ENCODE data around the gene LPP. TPM values are rescaled to one million over a fixed set of nuclear protein-coding genes. Genes with fewer than 3 reads are reported as not detected.
"Not testable (repeated sequence)": the region's sequence is repeated elsewhere in the genome, so short reads cannot be mapped to it uniquely, and the experiment has no call there.

The LPP gene
- total RNA-seq, 2 donors from 2014 or later, result 170 to 246 TPM

DNA sequence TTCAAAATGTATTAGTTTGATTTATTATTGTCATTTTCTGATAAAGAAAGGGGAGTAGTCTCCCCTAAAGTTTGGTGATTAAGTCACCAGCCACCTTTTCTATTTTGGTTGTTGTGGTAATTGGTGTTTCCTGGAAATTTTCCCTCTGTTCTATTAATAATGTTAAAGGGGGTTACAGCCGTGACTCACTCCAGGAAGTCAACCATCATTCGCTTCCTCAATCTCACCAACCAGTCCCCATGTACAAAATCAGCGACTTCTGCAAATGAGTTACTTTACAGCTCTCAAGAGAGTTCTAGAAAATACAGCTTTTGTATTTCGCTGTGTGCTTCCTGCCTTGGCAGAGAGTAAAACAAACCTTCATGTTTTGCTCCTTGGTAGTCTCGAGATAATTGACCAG, 285.1 kb downstream of the LPP start:
- DNase-seq, result no peak
- Histone ChIP-seq H3K9me3 (no peaks in the 10 kb centered on the region), H3K36me3 (no peaks in the 10 kb centered on the region), H3K4me3 (no peak overlapping the region), H3K27me3 (no peaks in the 10 kb centered on the region), H3K4me1 (no peaks in the 10 kb centered on the region), H3K27ac (peak overlapping the region; percentile 37), H3K9ac (ENCODE audit: low read depth in 2 of 2, low read length in 2 of 2) (no peak overlapping the region)
- TF ChIP-seq, protein P1, sequence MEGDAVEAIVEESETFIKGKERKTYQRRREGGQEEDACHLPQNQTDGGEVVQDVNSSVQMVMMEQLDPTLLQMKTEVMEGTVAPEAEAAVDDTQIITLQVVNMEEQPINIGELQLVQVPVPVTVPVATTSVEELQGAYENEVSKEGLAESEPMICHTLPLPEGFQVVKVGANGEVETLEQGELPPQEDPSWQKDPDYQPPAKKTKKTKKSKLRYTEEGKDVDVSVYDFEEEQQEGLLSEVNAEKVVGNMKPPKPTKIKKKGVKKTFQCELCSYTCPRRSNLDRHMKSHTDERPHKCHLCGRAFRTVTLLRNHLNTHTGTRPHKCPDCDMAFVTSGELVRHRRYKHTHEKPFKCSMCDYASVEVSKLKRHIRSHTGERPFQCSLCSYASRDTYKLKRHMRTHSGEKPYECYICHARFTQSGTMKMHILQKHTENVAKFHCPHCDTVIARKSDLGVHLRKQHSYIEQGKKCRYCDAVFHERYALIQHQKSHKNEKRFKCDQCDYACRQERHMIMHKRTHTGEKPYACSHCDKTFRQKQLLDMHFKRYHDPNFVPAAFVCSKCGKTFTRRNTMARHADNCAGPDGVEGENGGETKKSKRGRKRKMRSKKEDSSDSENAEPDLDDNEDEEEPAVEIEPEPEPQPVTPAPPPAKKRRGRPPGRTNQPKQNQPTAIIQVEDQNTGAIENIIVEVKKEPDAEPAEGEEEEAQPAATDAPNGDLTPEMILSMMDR (IDR thresholded peaks at IDR 0.05), result no peak
- intact Hi-C loops (cut with DNase I), result loop anchor here (10.0 kb wide), 1 partner anchor 694 kb away; the partner anchor contains the start of gene BCL6

DNA sequence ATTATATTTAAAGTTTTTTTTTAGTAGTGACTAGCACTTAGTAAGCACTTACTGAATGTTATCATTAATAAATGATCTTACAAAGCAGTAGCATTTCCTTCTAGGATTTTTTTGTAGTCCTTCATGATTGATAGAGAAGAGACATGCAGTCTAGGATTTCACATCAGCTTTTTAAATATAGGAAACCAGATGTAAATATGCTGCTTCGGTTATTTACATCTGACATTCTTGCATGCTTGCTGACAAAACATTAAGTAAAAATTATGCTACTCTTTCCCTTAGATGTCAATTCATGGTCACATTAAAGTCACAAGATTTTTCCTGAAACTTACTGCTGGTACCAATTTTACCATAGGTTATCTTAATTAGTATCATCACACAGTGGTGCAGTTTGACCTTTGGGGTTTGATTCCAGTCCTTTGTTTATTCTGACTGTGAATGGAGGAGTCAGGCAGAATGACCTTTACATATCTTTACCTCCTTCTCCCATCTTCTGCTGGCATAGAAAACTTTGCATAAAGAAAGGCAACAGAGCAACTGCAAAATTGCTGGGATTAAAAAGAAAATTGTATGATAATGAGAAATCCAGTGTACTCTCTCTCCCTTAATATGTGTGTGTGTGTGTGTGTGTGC, 286.5 kb downstream of the LPP start:
- H3K9me3 ChIP-seq, result no peaks in the 10 kb centered on the region
- peak overlapping the region; percentile 37 for H3K27ac ChIP-seq
- no peaks in the 10 kb centered on the region for H3K4me1 ChIP-seq
- H3K36me3 ChIP-seq, result no peaks in the 10 kb centered on the region
- no peak for DNase-seq
- no peak overlapping the region for H3K9ac ChIP-seq (ENCODE audit: low read depth in 2 of 2, low read length in 2 of 2)
- intact Hi-C loops (cut with DNase I), result no loop called here
- TF ChIP-seq, protein P1 (IDR thresholded peaks at IDR 0.05), result no peak
- H3K4me3 ChIP-seq, result no peak overlapping the region
- no peaks in the 10 kb centered on the region for H3K27me3 ChIP-seq

DNA sequence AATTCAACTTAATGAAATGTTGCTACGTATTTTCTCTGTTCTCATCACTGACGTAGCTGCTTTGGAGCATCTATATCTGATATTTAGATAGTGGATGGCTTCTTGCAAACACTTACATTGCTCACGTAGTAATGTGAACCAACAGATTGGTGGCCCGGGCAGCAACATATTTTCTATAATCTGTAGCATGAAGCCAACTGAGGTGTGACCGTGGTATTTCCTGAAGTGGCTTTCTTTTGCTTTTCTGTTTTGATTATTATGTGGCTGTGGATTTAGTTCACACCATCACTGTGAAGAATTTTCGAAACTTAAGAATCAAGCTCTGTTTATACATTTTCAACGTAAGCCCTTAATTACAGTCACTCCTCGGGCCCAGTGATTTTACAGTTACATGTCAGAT, 288.5 kb downstream of the LPP start:
- no peak overlapping the region for H3K9ac ChIP-seq (ENCODE audit: low read depth in 2 of 2, low read length in 2 of 2)
- no peak overlapping the region for H3K27ac ChIP-seq
- no peaks in the 10 kb centered on the region for H3K27me3 ChIP-seq
- H3K4me3 ChIP-seq, result no peak overlapping the region
- H3K4me1 ChIP-seq, result no peaks in the 10 kb centered on the region
- no peak for DNase-seq
- no peaks in the 10 kb centered on the region for H3K9me3 ChIP-seq
- TF ChIP-seq, protein P1 (IDR thresholded peaks at IDR 0.05), result no peak
- H3K36me3 ChIP-seq, result no peaks in the 10 kb centered on the region
- intact Hi-C loops (cut with DNase I), result no loop called here

DNA sequence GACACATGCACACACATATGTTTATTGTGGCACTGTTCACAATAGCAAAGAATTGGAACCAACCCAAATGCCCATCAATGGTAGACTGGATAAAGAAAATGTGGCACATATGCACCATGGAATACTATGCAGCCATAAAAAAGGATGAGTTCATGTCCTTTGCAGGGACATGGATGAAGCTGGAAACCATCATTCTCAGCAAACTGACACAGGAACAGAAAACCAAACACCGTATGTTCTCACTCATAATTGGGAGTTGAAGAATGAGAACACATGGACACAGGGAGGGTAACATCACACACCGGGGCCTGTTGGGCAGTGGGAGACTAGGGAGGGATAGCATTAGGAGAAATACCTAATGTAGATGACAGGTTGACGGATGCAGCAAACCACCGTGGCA, 291.2 kb downstream of the LPP start:
- H3K36me3 ChIP-seq; H3K27ac ChIP-seq; intact Hi-C loops (cut with DNase I); H3K4me1 ChIP-seq; H3K27me3 ChIP-seq; DNase-seq; H3K9me3 ChIP-seq; H3K9ac ChIP-seq (ENCODE audit: low read depth in 2 of 2, low read length in 2 of 2); H3K4me3 ChIP-seq: not testable (repeated sequence)

DNA sequence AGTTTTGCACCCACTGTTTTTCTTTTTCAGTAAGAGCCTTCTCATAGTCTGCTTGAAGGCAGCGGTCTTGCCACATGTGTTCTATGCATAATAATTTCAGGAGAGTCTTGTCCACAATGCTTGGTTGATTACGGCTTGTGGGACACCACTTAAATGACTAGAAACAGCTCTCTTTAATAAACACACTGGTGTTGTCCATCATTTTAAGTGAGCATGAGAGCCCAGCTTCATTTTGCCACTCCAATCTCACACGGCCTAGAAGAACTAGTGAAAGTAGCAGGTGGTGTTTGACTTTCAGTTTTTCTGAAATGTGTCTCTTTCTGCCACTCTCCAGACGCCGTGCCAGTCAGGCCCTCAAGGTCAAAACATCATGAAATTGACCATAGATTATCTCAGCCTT, 292.1 kb downstream of the LPP start:
- TF ChIP-seq, protein P1 (IDR thresholded peaks at IDR 0.05), result no peak
- H3K9me3 ChIP-seq, result no peaks in the 10 kb centered on the region
- DNase-seq, result no peak
- no peaks in the 10 kb centered on the region for H3K4me1 ChIP-seq
- H3K4me3 ChIP-seq, result no peak overlapping the region
- no peak overlapping the region for H3K27ac ChIP-seq
- intact Hi-C loops (cut with DNase I), result no loop called here
- no peak overlapping the region for H3K9ac ChIP-seq (ENCODE audit: low read depth in 2 of 2, low read length in 2 of 2)
- H3K27me3 ChIP-seq, result no peaks in the 10 kb centered on the region
- no peaks in the 10 kb centered on the region for H3K36me3 ChIP-seq

DNA sequence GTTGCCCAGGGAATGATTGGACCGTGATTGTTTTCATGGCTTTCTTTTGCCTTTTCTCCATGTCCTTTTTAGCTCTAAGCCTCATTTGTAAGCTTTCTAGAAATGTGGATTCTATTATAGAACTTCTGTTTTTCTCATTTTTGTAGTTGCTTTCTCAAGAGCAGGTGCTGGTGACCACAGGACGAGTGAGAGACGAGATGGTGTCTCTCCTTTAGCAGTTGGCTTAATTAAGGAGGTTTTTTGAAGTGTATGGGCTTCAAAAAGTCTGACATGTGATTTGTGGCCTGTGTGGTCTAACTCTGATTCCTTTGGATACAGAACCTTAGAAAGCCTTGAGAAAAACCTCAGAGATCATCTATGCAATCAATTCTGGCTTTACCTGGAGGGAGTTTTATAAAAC, 292.8 kb downstream of the LPP start:
- no peaks in the 10 kb centered on the region for H3K36me3 ChIP-seq
- H3K27me3 ChIP-seq, result no peaks in the 10 kb centered on the region
- H3K9me3 ChIP-seq, result no peaks in the 10 kb centered on the region
- no peak overlapping the region for H3K4me3 ChIP-seq
- no peak for DNase-seq
- TF ChIP-seq, protein P1 (IDR thresholded peaks at IDR 0.05), result no peak
- no peak overlapping the region for H3K9ac ChIP-seq (ENCODE audit: low read depth in 2 of 2, low read length in 2 of 2)
- no peak overlapping the region for H3K27ac ChIP-seq
- no peaks in the 10 kb centered on the region for H3K4me1 ChIP-seq
- intact Hi-C loops (cut with DNase I), result no loop called here

Measured in colonic mucosa (tissue), 4 donors.